ENCODE measurements around the gene CD300LG.
"Not testable (repeated sequence)": the region's sequence is repeated elsewhere in the genome, so short reads cannot be mapped to it uniquely, and the experiment has no call there.

Gene CD300LG

GRCh38 chr17:43855061-43855460, 8.1 kb downstream of the CD300LG start:
- no peak for DNase-seq

GRCh38 chr17:43856141-43856540, 9.2 kb downstream of the CD300LG start:
- DNase-seq = no peak

- DNase-seq = no peak
Observed at GRCh38 chr17:43857141-43857540, 10.2 kb downstream of the CD300LG start.

- no peak for DNase-seq
Observed at GRCh38 chr17:43857957-43858600, 11.1 kb downstream of the CD300LG start.

GRCh38 chr17:43860077-43860725, 13.2 kb downstream of the CD300LG start:
- DNase-seq = no peak

- DNase-seq = peak in 1 of 4 experiments; percentile 17
Observed at GRCh38 chr17:43860927-43861622, 14.1 kb downstream of the CD300LG start.

- DNase-seq = no peak
Observed at GRCh38 chr17:43861960-43862359, 15.0 kb downstream of the CD300LG start.

GRCh38 chr17:43864161-43864984, 17.4 kb downstream of the CD300LG start:
- DNase-seq = no peak

GRCh38 chr17:43868226-43868994, 21.4 kb downstream of the CD300LG start:
- peak; percentile 66 to 82 (median 76) for DNase-seq

GRCh38 chr17:43869031-43869430, 22.1 kb downstream of the CD300LG start:
- not testable (repeated sequence) for DNase-seq

- no peak for DNase-seq
Observed at GRCh38 chr17:43871946-43872690, 25.1 kb downstream of the CD300LG start.

- DNase-seq = no peak
Observed at GRCh38 chr17:43873091-43873490, 26.1 kb downstream of the CD300LG start.

GRCh38 chr17:43873815-43874214, 26.8 kb downstream of the CD300LG start:
- no peak for DNase-seq

GRCh38 chr17:43874293-43874692, 27.3 kb downstream of the CD300LG start:
- no peak for DNase-seq

- no peak for DNase-seq
Observed at GRCh38 chr17:43875476-43876147, 28.6 kb downstream of the CD300LG start.

GRCh38 chr17:43877031-43877430, 30.1 kb downstream of the CD300LG start:
- no peak for DNase-seq

GRCh38 chr17:43877451-43878155, 30.6 kb downstream of the CD300LG start:
- no peak for DNase-seq

- peak; percentile 74 to 88 (median 84) for DNase-seq
Observed at GRCh38 chr17:43878260-43879175, 31.5 kb downstream of the CD300LG start.
